Esophagus muscularis mucosa (tissue), 4 donors: Measurements from ENCODE around the gene LSMEM2.

Experiments used
- CTCF ChIP-seq, 3 experiments: fragments of 200-600 bp in 2 of 3; fragments of 450-650 bp in 1 of 3; sonication (generic) in 2 of 3; IDR thresholded peaks; one replicate each; pipeline ENCODE4 v1.5.1; 2017 to 2019; ENCODE audit warnings: antibody characterized with exemption in 3 of 3, mild to moderate bottlenecking in 2 of 3, moderate library complexity in 1 of 3
- EP300 ChIP-seq: sonication (generic); formaldehyde crosslinking; IDR thresholded peaks from one replicate; pipeline ENCODE4 v1.6.1; 2017; ENCODE audit warnings: antibody characterized with exemption
- POLR2A ChIP-seq: fragments of 450-650 bp; IDR thresholded peaks from one replicate; pipeline ENCODE4 v1.6.1; 2017; ENCODE audit warnings: antibody characterized with exemption, moderate library complexity, mild to moderate bottlenecking, low read depth
- POLR2AphosphoS5 ChIP-seq, 2 donors: sonication (generic); formaldehyde crosslinking; IDR thresholded peaks; one replicate each; pipeline ENCODE4 v1.6.1; 2017; ENCODE audit warnings: antibody characterized with exemption in 2 of 2

GRCh38 chr3:50266017-50266416 is 12.9 kb upstream of the LSMEM2 start:
- no peak for TF ChIP-seq POLR2A
- TF ChIP-seq POLR2AphosphoS5 (IDR thresholded peaks at IDR 0.05), result no peak
- TF ChIP-seq CTCF (IDR thresholded peaks at IDR 0.05), result no peak
- TF ChIP-seq EP300, result no peak
